ENCODE results near the gene FBXL16. TPM values are rescaled to one million over a fixed set of nuclear protein-coding genes. Genes with fewer than 3 reads are reported as not detected.

FBXL16 gene
- total RNA-seq, 1 experiment from 2014 or later: 22.2 TPM

GRCh38 chr16:698911-699671 is 6.5 kb downstream of the FBXL16 start:
- intact Hi-C loops (cut with micrococcal nuclease; ENCODE audit: unreplicated experiment): no loop called here
- H3K79me2 ChIP-seq (ENCODE audit: low read depth): no peaks in the 10 kb centered on the region
- no peaks in the 10 kb centered on the region for H3K9me3 ChIP-seq (ENCODE audit: insufficient read depth, low read depth)
- POLR2A ChIA-PET (ENCODE audit: unreplicated experiment): no interaction called here
- H3K4me2 ChIP-seq: no peak overlapping the region
- CTCF ChIA-PET: interaction anchor here (0.7 kb wide), 1 partner anchor 86 kb away, joined by 4 read pairs; no protein-coding TSS in a partner anchor
- H3K9me2 ChIP-seq (ENCODE audit: insufficient read depth): no peaks in the 10 kb centered on the region
- H3K36me3 ChIP-seq (ENCODE audit: low read depth): no peaks in the 10 kb centered on the region
- no peak overlapping the region for H2AFZ ChIP-seq
- H3K27ac ChIP-seq: no peak overlapping the region
- BruUV-seq (replicated peaks): no TSS peak
- 0 out of 2 replicates have a peak, but pooled peaks cover 4% of the 10 kb centered on the region for H4K20me1 ChIP-seq (ENCODE audit: insufficient read depth)
- H3K4me1 ChIP-seq (replicated peaks; ENCODE audit: insufficient read depth): no peaks in the 10 kb centered on the region; the same call in 1 of the 2 replicates
- no peak for DNase-seq
- no peak overlapping the region for H3K4me3 ChIP-seq
- no peaks in the 10 kb centered on the region for H3F3A ChIP-seq (ENCODE audit: insufficient read depth, low read depth)
- H3K27me3 ChIP-seq (ENCODE audit: insufficient read depth, low read depth): peaks cover 36% of the 10 kb centered on the region
- TF ChIP-seq EZH2 (IDR thresholded peaks at IDR 0.05; ENCODE audit: low read depth) (no peak), CTCF (conservative IDR thresholded peaks at IDR 0.05) (no peak)

GRCh38 chr16:695355-696089 is 10.1 kb downstream of the FBXL16 start:
- ChIA-PET CTCF (interaction anchor here (0.5 to 1.1 kb wide), 4 partner anchors 17 to 874 kb away, joined by 3 to 12 read pairs (median 7); no protein-coding TSS in a partner anchor), POLR2A (ENCODE audit: unreplicated experiment) (interaction anchor here (0.7 to 1.0 kb wide), 2 partner anchors 30 to 168 kb away, joined by 6 to 10 read pairs; partner anchors contain the start of gene CAPN15)
- Histone ChIP-seq H3K36me3 (ENCODE audit: low read depth) (no peaks in the 10 kb centered on the region), H4K20me1 (ENCODE audit: insufficient read depth) (no peaks in the 10 kb centered on the region), H3K4me2 (0 out of 2 replicates have a peak overlapping the region, but pooled peaks have one; percentile 19), H3F3A (ENCODE audit: insufficient read depth, low read depth) (peaks cover 22% of the 10 kb centered on the region), H3K27me3 (ENCODE audit: insufficient read depth, low read depth) (peaks cover 8% of the 10 kb centered on the region; the same call in 1 of the 2 replicates), H3K79me2 (ENCODE audit: low read depth) (no peaks in the 10 kb centered on the region), H3K27ac (no peak overlapping the region), H3K4me3 (no peak overlapping the region), H3K9me2 (ENCODE audit: insufficient read depth) (no peaks in the 10 kb centered on the region), H3K4me1 (replicated peaks; ENCODE audit: insufficient read depth) (peaks cover 8% of the 10 kb centered on the region), H3K9me3 (ENCODE audit: insufficient read depth, low read depth) (no peaks in the 10 kb centered on the region), H2AFZ (no peak overlapping the region)
- no TSS peak for BruUV-seq (replicated peaks)
- no peak for TF ChIP-seq EZH2 (IDR thresholded peaks at IDR 0.05; ENCODE audit: low read depth)
- no peak for TF ChIP-seq CTCF (conservative IDR thresholded peaks at IDR 0.05)
- peak; percentile 72 to 93 for DNase-seq
- intact Hi-C loops (cut with micrococcal nuclease; ENCODE audit: unreplicated experiment): no loop called here

- CTCF ChIA-PET: no interaction called here
- H3K27ac ChIP-seq: no peak overlapping the region
- H3K4me3 ChIP-seq: no peak overlapping the region
Measured at GRCh38 chr16:694863-695354, 10.7 kb downstream of the FBXL16 start.

More at GRCh38 chr16:694863-695354, 10.7 kb downstream of the FBXL16 start:
- peaks cover 3% of the 10 kb centered on the region; the same call in 1 of the 2 replicates for H3K27me3 ChIP-seq (ENCODE audit: insufficient read depth, low read depth)
- H2AFZ ChIP-seq: no peak overlapping the region
- no TSS peak for BruUV-seq (replicated peaks)
- intact Hi-C loops (cut with micrococcal nuclease; ENCODE audit: unreplicated experiment): no loop called here
- peaks cover 22% of the 10 kb centered on the region for H3F3A ChIP-seq (ENCODE audit: insufficient read depth, low read depth)
- POLR2A ChIA-PET (ENCODE audit: unreplicated experiment): interaction anchor here (1.0 kb wide), 1 partner anchor 168 kb away, joined by 10 read pairs; the partner anchor contains the start of gene CAPN15
- DNase-seq: no peak
- H3K4me2 ChIP-seq: no peak overlapping the region
- no peaks in the 10 kb centered on the region for H3K79me2 ChIP-seq (ENCODE audit: low read depth)
- no peak for TF ChIP-seq CTCF (conservative IDR thresholded peaks at IDR 0.05)
- no peak for TF ChIP-seq EZH2 (IDR thresholded peaks at IDR 0.05; ENCODE audit: low read depth)
- H3K4me1 ChIP-seq (replicated peaks; ENCODE audit: insufficient read depth): peaks cover 10% of the 10 kb centered on the region
- no peaks in the 10 kb centered on the region for H3K9me2 ChIP-seq (ENCODE audit: insufficient read depth)
- no peaks in the 10 kb centered on the region for H3K9me3 ChIP-seq (ENCODE audit: insufficient read depth, low read depth)
- H4K20me1 ChIP-seq (ENCODE audit: insufficient read depth): no peaks in the 10 kb centered on the region
- no peaks in the 10 kb centered on the region for H3K36me3 ChIP-seq (ENCODE audit: low read depth)

Data from PC-9 (cell line).